SHP77 (cell line): Measurements from ENCODE around the gene BPIFA1.

Source experiments
- DNase-seq, 2 experiments: peaks; one replicate each; lab custom pipeline; 2025; lab: John Stamatoyannopoulos, UW

BPIFA1 gene

GRCh38 chr20:33235696-33236095 lies at the start of gene BPIFA1:
TSS of gene BPIFA1 (plus strand) at chr20:33235996. CDS start at chr20:33237712, 1,716 bp downstream.
- DNase-seq: no peak

- no peak for DNase-seq
Measured at GRCh38 chr20:33187491-33187890, 48.3 kb upstream of the BPIFA1 start.

DNA sequence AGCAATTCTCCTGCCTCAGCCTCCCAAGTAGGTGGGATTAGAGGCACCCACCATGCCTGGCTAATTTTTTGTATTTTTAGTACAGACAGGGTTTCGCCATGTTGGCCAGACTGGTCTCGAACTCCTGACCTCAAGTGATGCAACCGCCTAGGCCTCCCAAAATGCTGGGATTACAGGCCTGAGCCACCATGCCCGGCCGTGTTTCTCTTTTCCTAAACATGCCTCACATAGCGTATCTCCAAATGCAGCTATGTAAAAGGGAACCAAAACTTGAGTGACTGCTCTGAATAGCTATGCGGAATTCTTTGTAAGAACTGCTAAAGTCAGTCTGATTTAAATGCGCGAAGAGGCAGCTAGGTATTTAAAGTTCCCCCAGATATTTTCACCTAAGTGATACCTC lies 47.4 kb upstream of the BPIFA1 start:
- DNase-seq: no peak

DNA sequence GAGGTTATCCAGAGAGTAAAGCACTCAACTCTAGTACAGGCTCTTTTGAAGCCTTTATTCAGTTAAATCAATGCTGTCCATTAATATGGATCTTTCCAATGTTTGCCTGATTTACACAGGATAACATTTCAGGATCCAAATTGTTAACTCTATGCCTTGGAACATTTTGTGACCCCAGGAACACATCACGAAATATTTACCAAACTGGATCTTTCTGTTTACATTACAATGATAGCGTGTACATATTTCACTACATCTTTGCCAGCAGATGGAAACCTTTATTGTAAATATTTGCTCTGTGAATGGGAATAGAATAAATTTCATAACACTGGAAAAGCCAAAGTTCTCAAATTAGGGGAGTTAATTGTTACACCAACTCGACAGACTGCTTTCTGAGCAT lies 44.3 kb upstream of the BPIFA1 start:
- no peak for DNase-seq

- no peak for DNase-seq
Measured at GRCh38 chr20:33191955-33192354, 43.8 kb upstream of the BPIFA1 start.

- no peak for DNase-seq
Measured at GRCh38 chr20:33192912-33193501, 42.8 kb upstream of the BPIFA1 start.

DNA sequence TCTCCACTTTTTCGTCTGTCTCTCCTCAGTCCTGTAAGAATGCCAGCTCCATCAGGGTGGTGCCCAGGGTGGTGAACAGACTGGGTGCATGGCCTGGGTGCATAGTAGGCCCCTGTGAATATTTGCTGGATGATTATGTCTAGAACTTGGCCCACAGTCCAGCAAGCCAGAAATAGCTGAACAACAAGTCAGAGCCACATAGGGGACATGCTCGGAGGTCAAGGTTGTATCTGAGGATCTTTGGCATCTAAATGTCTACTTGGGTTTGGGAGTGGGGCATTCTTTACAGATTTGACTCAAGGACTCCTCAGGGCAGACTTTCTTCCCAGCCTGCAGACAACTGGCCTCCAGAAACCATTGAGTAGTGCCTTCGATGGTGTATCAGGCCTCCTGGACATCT lies 36.8 kb upstream of the BPIFA1 start:
- no peak for DNase-seq

- DNase-seq: no peak
Measured at GRCh38 chr20:33202451-33202850, 33.3 kb upstream of the BPIFA1 start.

DNA sequence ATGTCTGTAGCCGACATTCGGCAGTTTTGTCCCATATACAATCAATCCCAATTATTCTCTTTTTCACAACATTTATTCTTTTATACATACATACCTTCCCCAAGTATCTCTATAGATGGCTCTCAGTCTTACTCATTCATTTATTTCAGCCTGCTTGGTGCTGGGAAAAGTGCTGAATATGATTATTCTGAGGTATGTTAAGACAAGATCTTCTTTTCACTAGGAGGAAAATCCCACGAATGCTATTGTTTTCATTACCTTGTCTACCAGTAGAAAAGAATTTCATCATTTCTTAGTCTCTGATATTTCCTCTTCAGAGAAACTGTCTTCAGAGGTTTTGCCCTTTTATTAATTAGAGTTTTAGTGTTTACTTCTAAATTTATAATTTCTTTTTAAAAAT lies 32.4 kb upstream of the BPIFA1 start:
- DNase-seq: no peak

GRCh38 chr20:33209789-33210188 lies 26.0 kb upstream of the BPIFA1 start:
- no peak for DNase-seq

- DNase-seq: no peak
Measured at GRCh38 chr20:33210371-33210770, 25.4 kb upstream of the BPIFA1 start.

DNA sequence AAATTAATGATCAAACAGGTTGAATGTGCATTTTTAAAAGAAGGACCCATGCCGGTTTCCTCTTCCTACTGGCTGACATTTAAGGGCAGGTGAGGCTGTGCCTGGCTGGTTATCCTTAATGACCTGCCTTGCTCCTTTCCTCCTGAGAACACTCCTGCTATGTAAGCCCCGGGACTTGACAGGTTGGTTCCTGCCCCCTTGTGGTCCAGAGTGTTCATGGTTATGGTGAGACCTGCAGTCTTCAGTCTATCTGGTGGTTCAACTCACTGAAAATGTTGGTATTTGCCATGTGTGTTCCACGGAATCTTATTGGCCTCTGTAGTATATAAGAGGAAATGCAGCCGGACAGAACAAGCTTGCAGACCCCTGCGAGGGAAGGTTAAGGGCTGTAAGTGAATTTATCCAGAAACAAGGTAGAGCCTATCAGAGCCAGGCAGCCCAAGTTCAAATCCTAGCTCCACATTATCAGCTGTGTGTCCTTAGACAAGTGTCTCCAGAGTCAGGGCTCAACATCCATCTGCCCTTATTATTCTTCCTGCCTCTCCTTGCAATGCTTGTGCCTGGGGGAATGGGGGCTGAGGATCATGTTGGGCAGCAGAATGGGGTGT lies 23.9 kb upstream of the BPIFA1 start:
- DNase-seq: peak; percentile 47 to 79

GRCh38 chr20:33217052-33217451 lies 18.7 kb upstream of the BPIFA1 start, which contains the start of gene BPIFA3:
TSS of gene BPIFA3 (plus strand) at chr20:33217352. CDS start at chr20:33217537, 185 bp downstream.
- DNase-seq: no peak

DNA sequence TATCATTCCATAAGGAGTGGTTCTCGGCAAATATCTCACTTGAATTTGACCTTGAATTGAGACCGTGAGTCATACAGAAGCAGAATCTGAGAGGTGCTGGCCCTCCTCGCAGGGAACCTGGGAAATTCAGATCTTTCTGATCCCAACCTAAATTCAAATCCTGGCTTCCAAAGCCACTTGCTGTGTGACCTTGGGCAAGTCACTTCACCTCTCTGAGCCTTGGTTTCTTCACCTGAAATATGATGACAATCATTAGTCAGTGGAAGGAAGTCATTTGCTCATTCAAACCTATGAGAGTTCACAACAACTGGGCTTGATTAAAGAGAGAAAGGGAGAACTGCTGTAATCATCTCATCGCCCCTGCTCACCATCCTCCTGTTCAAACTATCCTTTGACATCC lies 11.4 kb upstream of the BPIFA1 start:
- no peak for DNase-seq

DNA sequence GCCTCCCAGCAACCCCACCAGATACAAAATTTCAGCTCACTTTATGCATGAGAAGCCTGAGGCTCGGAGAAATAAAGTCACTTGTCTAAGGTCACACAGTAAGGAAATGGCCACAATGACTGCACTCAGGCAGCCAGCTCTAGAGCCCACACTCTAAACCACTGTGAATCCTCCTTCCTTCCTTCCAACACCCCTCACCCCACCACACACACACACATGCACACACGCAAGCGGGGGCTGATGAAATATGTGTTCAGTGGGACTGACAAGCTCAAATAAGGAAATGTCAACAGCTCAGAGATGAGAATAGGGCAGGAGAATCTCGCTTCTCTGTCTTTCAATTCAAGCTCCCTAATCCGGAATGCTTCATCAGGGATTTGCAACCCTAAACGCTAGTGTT lies 6.0 kb upstream of the BPIFA1 start:
- DNase-seq: no peak

- DNase-seq: no peak
Measured at GRCh38 chr20:33231237-33231636, 4.6 kb upstream of the BPIFA1 start.

- DNase-seq: no peak
Measured at GRCh38 chr20:33232486-33233072, 3.2 kb upstream of the BPIFA1 start.

- DNase-seq: no peak
Measured at GRCh38 chr20:33233129-33233774, 2.5 kb upstream of the BPIFA1 start.

DNA sequence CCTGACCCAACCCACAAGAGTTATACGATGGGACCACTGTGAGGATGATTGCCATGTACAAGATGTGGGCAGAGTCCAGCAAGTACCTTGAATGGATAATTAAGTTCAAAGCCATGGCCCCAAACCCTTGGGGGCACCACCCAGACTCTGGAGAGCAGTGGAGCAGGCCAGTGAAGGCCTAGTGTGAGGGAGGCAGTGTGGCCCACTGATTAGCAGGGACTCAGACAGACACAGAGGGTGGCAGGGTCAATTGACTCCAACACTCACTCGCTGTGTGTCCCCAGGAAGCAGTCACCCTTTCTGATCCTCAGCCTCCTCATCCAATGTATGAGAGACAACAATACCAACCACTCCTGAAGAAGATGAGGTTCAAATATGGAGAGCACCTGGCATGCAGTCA lies 1.7 kb upstream of the BPIFA1 start:
- DNase-seq: no peak

GRCh38 chr20:33236351-33236750 lies 555 bp downstream of the BPIFA1 start:
- DNase-seq: no peak

DNA sequence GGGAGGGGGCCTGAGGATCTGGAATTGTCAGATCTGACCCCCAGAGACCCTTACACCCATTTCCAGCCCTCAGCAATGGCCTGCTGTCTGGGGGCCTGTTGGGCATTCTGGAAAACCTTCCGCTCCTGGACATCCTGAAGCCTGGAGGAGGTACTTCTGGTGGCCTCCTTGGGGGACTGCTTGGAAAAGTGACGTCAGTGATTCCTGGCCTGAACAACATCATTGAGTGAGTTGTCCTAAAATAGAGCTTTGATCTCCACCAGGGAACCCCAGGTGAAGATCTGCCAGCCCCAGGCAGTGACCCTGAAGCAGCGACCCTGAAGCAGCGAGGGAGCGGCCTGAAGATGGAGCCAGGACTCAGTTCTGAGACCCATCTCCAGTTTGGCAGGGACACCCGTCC lies 2.2 kb downstream of the BPIFA1 start:
- DNase-seq: no peak

GRCh38 chr20:33239418-33239817 lies 3.6 kb downstream of the BPIFA1 start:
- no peak for DNase-seq
